ENCODE measurements around the gene ROBO2. TPM values are rescaled to one million over a fixed set of nuclear protein-coding genes. Genes with fewer than 3 reads are reported as not detected.

Gene ROBO2
- total RNA-seq, 1 experiment from 2014 or later, result not detected

DNA sequence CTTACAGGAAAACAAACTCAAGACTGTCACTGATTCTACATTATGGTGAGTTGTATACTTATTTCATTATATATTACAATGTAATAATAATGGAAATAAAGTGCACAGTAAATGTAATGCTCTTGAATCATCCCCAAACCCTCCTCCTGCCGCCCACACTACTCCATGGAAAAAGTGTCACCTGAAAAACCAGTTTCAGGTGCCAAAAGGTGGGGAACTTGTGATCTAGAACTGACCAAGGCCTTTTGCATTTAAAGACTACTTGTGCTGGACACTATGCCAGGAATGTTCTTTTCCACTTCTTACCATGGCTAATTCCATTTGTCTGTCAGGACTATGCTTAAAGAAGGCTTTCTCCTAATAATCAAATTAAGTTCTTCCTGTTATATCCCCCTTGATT, 32.3 kb downstream of the ROBO2 start:
- Histone ChIP-seq H3K9me2 (ENCODE audit: insufficient read depth) (no peaks in the 10 kb centered on the region), H3K36me3 (ENCODE audit: control insufficient read depth in 1 of 2, insufficient read depth in 2 of 2, low read length in 2 of 2) (no peaks in the 10 kb centered on the region), H4K20me1 (ENCODE audit: insufficient read depth) (no peaks in the 10 kb centered on the region), H3K27ac (ENCODE audit: low read depth, low read length) (no peak overlapping the region), H3K9me3 (ENCODE audit: control insufficient read depth in 1 of 2, insufficient read depth in 1 of 2, low read depth in 1 of 2, low read length in 2 of 2) (peaks cover 15% of the 10 kb centered on the region in 2 experiments; a peak in 3 of 4 replicates), H3K4me3 (replicated peaks in 1 of 2; ENCODE audit: low read depth in 1 of 2, low read length in 2 of 2) (no peak overlapping the region), H3K79me2 (ENCODE audit: insufficient read depth, low read length) (no peaks in the 10 kb centered on the region), H3K4me2 (ENCODE audit: low read length) (no peak overlapping the region), H3K9ac (ENCODE audit: low read length) (no peak overlapping the region), H3K27me3 (ENCODE audit: insufficient read depth, low read length) (no peaks in the 10 kb centered on the region), H2AFZ (ENCODE audit: low read depth, low read length, poor library complexity, severe bottlenecking) (no peak overlapping the region), H3K4me1 (ENCODE audit: control insufficient read depth in 1 of 2, insufficient read depth in 2 of 2, low read length in 2 of 2) (no peaks in the 10 kb centered on the region)
- ChIA-PET POLR2A (no interaction called here), CTCF (no interaction called here), RAD21 (ENCODE audit: low non-redundant PET in 1 of 2, low total read pairs in 2 of 2, uncharacterized antibody in 2 of 2, unreplicated experiment in 2 of 2) (no interaction called here)
- no TSS peak for BruUV-seq (replicated peaks)
- ATAC-seq (no peak), DNase-seq (ENCODE audit: low read depth, low spot score) (no peak)
- intact Hi-C loops (cut with micrococcal nuclease), result no loop called here
- TF ChIP-seq FOSL1 (IDR thresholded peaks at IDR 0.05; ENCODE audit: low read depth) (no peak), YY1 (IDR thresholded peaks at IDR 0.05; ENCODE audit: extremely low read depth, insufficient replicate concordance, low read depth, low read length) (no peak), EZH2 (IDR thresholded peaks at IDR 0.05) (no peak)
- TF ChIP-seq, protein P1, sequence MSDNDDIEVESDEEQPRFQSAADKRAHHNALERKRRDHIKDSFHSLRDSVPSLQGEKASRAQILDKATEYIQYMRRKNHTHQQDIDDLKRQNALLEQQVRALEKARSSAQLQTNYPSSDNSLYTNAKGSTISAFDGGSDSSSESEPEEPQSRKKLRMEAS (IDR thresholded peaks at IDR 0.05), result no peak

GRCh38 chr3:77078279-77078678, 38.4 kb downstream of the ROBO2 start:
- ChIA-PET CTCF (no interaction called here), RAD21 (ENCODE audit: low non-redundant PET in 1 of 2, low total read pairs in 2 of 2, uncharacterized antibody in 2 of 2, unreplicated experiment in 2 of 2) (no interaction called here), POLR2A (no interaction called here)
- Histone ChIP-seq H2AFZ (ENCODE audit: low read depth, low read length, poor library complexity, severe bottlenecking) (no peak overlapping the region), H4K20me1 (ENCODE audit: insufficient read depth) (no peaks in the 10 kb centered on the region), H3K9me2 (ENCODE audit: insufficient read depth) (no peaks in the 10 kb centered on the region), H3K9ac (ENCODE audit: low read length) (no peak overlapping the region), H3K4me2 (ENCODE audit: low read length) (no peak overlapping the region), H3K9me3 (ENCODE audit: control insufficient read depth in 1 of 2, insufficient read depth in 1 of 2, low read depth in 1 of 2, low read length in 2 of 2) (peaks cover 7 to 33% of the 10 kb centered on the region in 2 experiments; a peak in 3 of 4 replicates), H3K79me2 (ENCODE audit: insufficient read depth, low read length) (no peaks in the 10 kb centered on the region), H3K4me1 (ENCODE audit: control insufficient read depth in 1 of 2, insufficient read depth in 2 of 2, low read length in 2 of 2) (no peaks in the 10 kb centered on the region), H3K27me3 (ENCODE audit: insufficient read depth, low read length) (no peaks in the 10 kb centered on the region), H3K27ac (ENCODE audit: low read depth, low read length) (no peak overlapping the region), H3K4me3 (replicated peaks in 1 of 2; ENCODE audit: low read depth in 1 of 2, low read length in 2 of 2) (no peak overlapping the region), H3K36me3 (ENCODE audit: control insufficient read depth in 1 of 2, insufficient read depth in 2 of 2, low read length in 2 of 2) (no peaks in the 10 kb centered on the region)
- DNase-seq (ENCODE audit: low read depth, low spot score) (no peak), ATAC-seq (no peak)
- BruUV-seq (replicated peaks), result no TSS peak
- intact Hi-C loops (cut with micrococcal nuclease), result no loop called here
- TF ChIP-seq SP1 (IDR thresholded peaks at IDR 0.05; ENCODE audit: low read depth) (no peak), YY1 (IDR thresholded peaks at IDR 0.05; ENCODE audit: extremely low read depth, insufficient replicate concordance, low read depth, low read length) (no peak), EZH2phosphoT487 (IDR thresholded peaks at IDR 0.05; ENCODE audit: borderline replicate concordance) (no peak)

All from HCT116 (cell line).